ENCODE data around the gene ACAP2. TPM values are rescaled to one million over a fixed set of nuclear protein-coding genes. Genes with fewer than 3 reads are reported as not detected.

Gene ACAP2
- total RNA-seq, 1 experiment from 2014 or later, result 42.0 TPM

GRCh38 chr3:195416795-195417194 is 26.0 kb downstream of the ACAP2 start:
- 0 out of 2 replicates have a peak, but pooled peaks cover 2% of the 10 kb centered on the region for H3K4me1 Mint-ChIP-seq
- no peak for TF ChIP-seq ZBTB21 (CRISPR knock-in tag; IDR thresholded peaks at IDR 0.05; ENCODE audit: borderline replicate concordance)
- no peaks in the 10 kb centered on the region for H3K36me3 Mint-ChIP-seq
- no peaks in the 10 kb centered on the region for H3K9me3 Mint-ChIP-seq
- POLR2A ChIA-PET, result interaction anchor here (0.6 kb wide), 1 partner anchor 9 kb away, joined by 4 read pairs; no protein-coding TSS in a partner anchor
- no peak overlapping the region for H3K27ac Mint-ChIP-seq
- DNase-seq (ENCODE audit: low spot score) (no peak), ATAC-seq (no peak)
- H3K27me3 Mint-ChIP-seq (ENCODE audit: low read depth), result no peaks in the 10 kb centered on the region
- H3K4me3 Mint-ChIP-seq, result no peak overlapping the region
- CTCF ChIA-PET, result interaction anchor here (0.6 kb wide), 1 partner anchor 443 kb away, joined by 4 read pairs; no protein-coding TSS in a partner anchor

- H3K27ac Mint-ChIP-seq, result no peak overlapping the region
- TF ChIP-seq TP53 (CRISPR knock-in tag; IDR thresholded peaks at IDR 0.05), result no peak
- TF ChIP-seq ZMAT4 (CRISPR knock-in tag; IDR thresholded peaks at IDR 0.05), result no peak
- no peak for TF ChIP-seq ETV6 (CRISPR knock-in tag; IDR thresholded peaks at IDR 0.05)
- H3K4me3 Mint-ChIP-seq, result no peak overlapping the region
- H3K27me3 Mint-ChIP-seq (ENCODE audit: low read depth), result no peaks in the 10 kb centered on the region
- ChIA-PET POLR2A (no interaction called here), CTCF (interaction anchor here (1.0 kb wide), 1 partner anchor 141 kb away, joined by 3 read pairs; the partner anchor contains the start of gene XXYLT1)
- DNase-seq (ENCODE audit: low spot score) (no peak), ATAC-seq (no peak)
- peaks cover 14% of the 10 kb centered on the region for H3K4me1 Mint-ChIP-seq
- H3K9me3 Mint-ChIP-seq, result no peaks in the 10 kb centered on the region; the same call in 1 of the 2 replicates
- no peaks in the 10 kb centered on the region for H3K36me3 Mint-ChIP-seq
These were observed 31.0 kb downstream of the ACAP2 start for GRCh38 chr3:195411836-195412235.

- TF ChIP-seq ZNF416 (CRISPR knock-in tag; IDR thresholded peaks at IDR 0.05) (no peak), ZMAT4 (CRISPR knock-in tag; IDR thresholded peaks at IDR 0.05) (no peak), NR1H2 (CRISPR knock-in tag; IDR thresholded peaks at IDR 0.05) (no peak), NFYB (CRISPR knock-in tag; conservative IDR thresholded peaks at IDR 0.05; ENCODE audit: low read depth) (no peak), MXD4 (CRISPR knock-in tag; IDR thresholded peaks at IDR 0.05; ENCODE audit: borderline replicate concordance) (no peak), ZNF263 (CRISPR knock-in tag; IDR thresholded peaks at IDR 0.05; ENCODE audit: low read depth) (no peak), ATF3 (CRISPR knock-in tag; conservative IDR thresholded peaks at IDR 0.05) (no peak)
- Mint-ChIP-seq H3K36me3 (no peaks in the 10 kb centered on the region), H3K27ac (peak overlapping the region; percentile 18; the same call in 1 of the 2 replicates), H3K4me1 (peaks cover 20% of the 10 kb centered on the region), H3K4me3 (no peak overlapping the region; the same call in 1 of the 2 replicates), H3K9me3 (no peaks in the 10 kb centered on the region; the same call in 1 of the 2 replicates), H3K27me3 (ENCODE audit: low read depth) (no peaks in the 10 kb centered on the region)
- POLR2A ChIA-PET, result no interaction called here
- DNase-seq (ENCODE audit: low spot score), result no peak
- no peak for ATAC-seq
- CTCF ChIA-PET, result no interaction called here
These were observed 32.3 kb downstream of the ACAP2 start for GRCh38 chr3:195410546-195410945.

GRCh38 chr3:195407531-195408409 is 35.0 kb downstream of the ACAP2 start:
- no peaks in the 10 kb centered on the region for H3K36me3 Mint-ChIP-seq
- no peak for DNase-seq (ENCODE audit: low spot score)
- H3K27ac Mint-ChIP-seq, result no peak overlapping the region
- CTCF ChIA-PET, result interaction anchor here (1.1 kb wide), 1 partner anchor 13 kb away, joined by 3 read pairs; no protein-coding TSS in a partner anchor
- no peaks in the 10 kb centered on the region; the same call in 1 of the 2 replicates for H3K9me3 Mint-ChIP-seq
- ATAC-seq, result no peak
- H3K4me3 Mint-ChIP-seq, result no peak overlapping the region
- POLR2A ChIA-PET, result interaction anchor here (0.5 kb wide), 1 partner anchor 9 kb away, joined by 4 read pairs; no protein-coding TSS in a partner anchor
- peaks cover 20% of the 10 kb centered on the region for H3K4me1 Mint-ChIP-seq
- no peaks in the 10 kb centered on the region for H3K27me3 Mint-ChIP-seq (ENCODE audit: low read depth)
- no peak for TF ChIP-seq JAZF1 (CRISPR knock-in tag; IDR thresholded peaks at IDR 0.05)
- no peak for TF ChIP-seq ZNF425 (CRISPR knock-in tag; conservative IDR thresholded peaks at IDR 0.05)
- TF ChIP-seq ZMAT4 (CRISPR knock-in tag; IDR thresholded peaks at IDR 0.05), result no peak
- no peak for TF ChIP-seq E2F5 (CRISPR knock-in tag; IDR thresholded peaks at IDR 0.05)
- no peak for TF ChIP-seq E2F1 (CRISPR knock-in tag; IDR thresholded peaks at IDR 0.05)
- TF ChIP-seq AR (CRISPR knock-in tag; IDR thresholded peaks at IDR 0.05), result no peak
- TF ChIP-seq ZNF423 (CRISPR knock-in tag; IDR thresholded peaks at IDR 0.05), result no peak
- no peak for TF ChIP-seq ZNF121 (CRISPR knock-in tag; IDR thresholded peaks at IDR 0.05)
- TF ChIP-seq IRF2 (CRISPR knock-in tag; IDR thresholded peaks at IDR 0.05; ENCODE audit: borderline replicate concordance, low read depth), result no peak
